Activated CD4-positive, alpha-beta T cell treated with anti-CD3 and anti-CD28 coated beads, Interleukin-2, amount 50 U/mL, for 48 hours (primary cell): ENCODE measurements around the gene ZNF519.
"Not testable (repeated sequence)": the region's sequence is repeated elsewhere in the genome, so short reads cannot be mapped to it uniquely, and the experiment has no call there.

Source experiments
- DNase-seq, 2 experiments: peaks; one replicate each; pipeline ENCODE4 v3.0.0-alpha.2; 2020

Gene ZNF519

GRCh38 chr18:14146771-14147170 lies 14.5 kb upstream of the ZNF519 start:
- not testable (repeated sequence) for DNase-seq

GRCh38 chr18:14145581-14146338 lies 13.5 kb upstream of the ZNF519 start:
- DNase-seq: not testable (repeated sequence)

GRCh38 chr18:14145021-14145420 lies 12.8 kb upstream of the ZNF519 start:
- not testable (repeated sequence) for DNase-seq

GRCh38 chr18:14144628-14144895 lies 12.3 kb upstream of the ZNF519 start:
- no peak for DNase-seq

GRCh38 chr18:14143871-14144627 lies 11.8 kb upstream of the ZNF519 start:
- DNase-seq: not testable (repeated sequence)

- not testable (repeated sequence) for DNase-seq
Measured at GRCh38 chr18:14143396-14143795, 11.2 kb upstream of the ZNF519 start.

- not testable (repeated sequence) for DNase-seq
Measured at GRCh38 chr18:14142177-14142576, 9.9 kb upstream of the ZNF519 start.

- not testable (repeated sequence) for DNase-seq
Measured at GRCh38 chr18:14139583-14139982, 7.3 kb upstream of the ZNF519 start.

GRCh38 chr18:14137971-14138370 lies 5.7 kb upstream of the ZNF519 start:
- not testable (repeated sequence) for DNase-seq

GRCh38 chr18:14131696-14132270 lies 452 bp downstream of the ZNF519 start:
- DNase-seq: not testable (repeated sequence)

GRCh38 chr18:14130804-14131203 lies 1.4 kb downstream of the ZNF519 start:
- not testable (repeated sequence) for DNase-seq

GRCh38 chr18:14124689-14125088 lies 7.5 kb downstream of the ZNF519 start:
- DNase-seq: no peak

GRCh38 chr18:14122097-14122496 lies 10.1 kb downstream of the ZNF519 start:
- DNase-seq: no peak

GRCh38 chr18:14120926-14121325 lies 11.3 kb downstream of the ZNF519 start:
- no peak for DNase-seq

GRCh38 chr18:14117606-14118005 lies 14.6 kb downstream of the ZNF519 start:
- no peak for DNase-seq

GRCh38 chr18:14106906-14107305 lies 25.3 kb downstream of the ZNF519 start:
- no peak for DNase-seq

- no peak for DNase-seq
Measured at GRCh38 chr18:14104906-14105748, 27.1 kb downstream of the ZNF519 start.

GRCh38 chr18:14104201-14104600 lies 28.0 kb downstream of the ZNF519 start:
- DNase-seq: no peak

GRCh38 chr18:14100503-14101286 lies 31.5 kb downstream of the ZNF519 start:
- DNase-seq: no peak

- no peak for DNase-seq
Measured at GRCh38 chr18:14098428-14098827, 33.8 kb downstream of the ZNF519 start.

GRCh38 chr18:14097761-14098160 lies 34.5 kb downstream of the ZNF519 start:
- no peak for DNase-seq

- DNase-seq: no peak
Measured at GRCh38 chr18:14093307-14093915, 38.8 kb downstream of the ZNF519 start.
